ENCODE measurements around the gene SESN3.
"Not testable (repeated sequence)": the region's sequence is repeated elsewhere in the genome, so short reads cannot be mapped to it uniquely, and the experiment has no call there.

The SESN3 gene

DNA sequence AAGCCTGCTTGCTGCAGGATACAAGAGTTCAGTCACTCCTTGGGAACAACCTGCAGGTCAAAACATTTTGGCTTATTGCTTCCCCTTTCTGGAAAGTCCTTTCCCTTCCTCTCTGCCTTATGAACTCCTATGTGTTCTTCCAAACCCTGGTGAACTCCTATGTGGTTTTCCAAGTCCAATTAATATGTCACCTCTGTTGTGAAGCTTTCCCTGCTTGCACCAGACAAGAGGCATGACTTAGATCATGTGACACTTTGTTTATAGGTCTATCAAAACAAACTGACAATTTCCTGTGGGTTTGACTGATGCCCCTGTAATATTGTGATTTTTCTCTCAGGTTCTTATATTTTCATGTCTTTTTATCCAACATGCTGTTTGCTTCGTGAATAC lies 77.2 kb downstream of the SESN3 start:
- DNase-seq (ENCODE audit: low spot score) = no peak

DNA sequence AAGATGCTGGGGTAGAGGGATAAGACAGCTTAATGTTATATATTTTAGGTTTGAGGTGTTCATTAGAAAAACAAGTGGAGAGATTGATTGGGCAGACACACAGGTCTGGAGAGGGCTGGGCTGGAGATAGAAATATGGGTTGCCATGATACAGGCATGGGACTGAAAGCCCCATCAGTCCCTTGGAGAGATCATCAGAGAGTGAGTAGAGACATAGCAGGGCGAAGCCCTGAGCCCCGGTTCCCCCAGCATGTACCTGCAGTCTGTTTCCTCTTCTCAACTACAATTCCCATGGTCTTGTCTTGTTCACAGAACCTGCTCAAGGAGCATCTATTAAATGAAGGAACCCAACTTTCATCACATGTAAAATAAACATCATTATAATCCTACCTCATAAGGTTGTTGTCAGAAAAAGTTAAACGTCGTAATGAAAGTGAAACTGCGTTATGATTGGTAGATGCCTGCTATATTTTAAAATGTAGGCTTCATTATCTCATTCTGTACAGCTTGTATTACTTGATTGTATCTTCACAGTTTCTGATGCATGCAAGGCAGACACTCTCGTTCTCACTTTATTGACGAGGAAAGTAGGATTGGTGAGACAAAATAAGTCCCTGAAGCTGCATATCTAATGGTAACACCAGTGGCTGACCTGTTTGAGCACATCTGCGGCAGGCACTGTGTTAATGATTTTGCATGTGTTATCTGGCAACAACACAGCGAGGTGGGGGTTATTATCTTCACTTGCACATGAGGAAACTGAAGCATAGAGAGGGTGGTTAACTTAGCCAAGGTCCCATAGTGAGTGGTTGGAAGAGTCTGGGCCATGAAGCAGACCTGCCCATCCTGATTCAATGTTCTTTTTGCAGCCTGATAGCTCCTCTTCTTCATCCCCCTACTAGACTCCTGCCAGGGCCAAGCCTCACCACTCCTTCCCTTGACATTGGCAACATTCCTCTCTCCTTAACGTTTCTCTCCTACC lies 77.8 kb downstream of the SESN3 start:
- DNase-seq (ENCODE audit: low spot score) = no peak

GRCh38 chr11:95150956-95151684 lies 79.9 kb downstream of the SESN3 start:
- DNase-seq (ENCODE audit: low spot score) = peak; percentile 88

DNA sequence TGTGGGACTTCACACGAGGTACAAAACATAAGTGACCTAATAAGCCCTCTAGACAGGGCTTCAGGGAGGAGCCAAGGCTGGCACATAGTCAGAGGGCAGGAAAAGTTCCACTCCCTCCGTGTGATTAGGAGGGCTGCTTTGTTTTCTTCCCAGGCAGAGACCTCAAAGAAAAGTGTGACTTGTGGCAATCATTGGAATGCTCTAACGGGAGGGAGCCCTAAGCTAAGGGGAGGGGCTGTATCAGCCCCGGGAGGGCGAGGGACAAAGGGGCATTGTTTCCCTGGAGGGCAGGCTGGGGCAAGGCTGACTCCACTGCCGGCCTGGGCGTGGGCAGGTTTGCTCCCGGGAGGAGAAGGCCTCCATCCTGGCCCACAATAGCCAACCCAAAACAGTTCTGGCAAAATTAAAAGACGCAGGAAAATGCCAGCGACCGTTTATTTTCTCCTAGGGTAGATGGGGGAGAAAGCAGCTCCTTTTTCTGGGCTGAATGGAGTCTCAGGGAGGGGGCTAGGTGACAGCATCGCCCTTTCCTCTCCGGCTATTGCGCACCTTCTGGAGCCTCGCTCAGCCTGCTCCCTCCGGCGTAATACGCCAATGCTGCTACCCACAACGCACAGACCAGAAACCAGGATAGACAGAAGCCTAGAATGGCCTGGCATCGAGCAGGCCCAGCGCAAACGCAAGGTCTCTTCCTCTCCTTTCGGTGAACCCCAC lies 81.2 kb downstream of the SESN3 start:
- DNase-seq (ENCODE audit: low spot score) = no peak

- no peak for DNase-seq (ENCODE audit: low spot score)
Measured at GRCh38 chr11:95148938-95149337, 82.1 kb downstream of the SESN3 start.

GRCh38 chr11:95148406-95148805 lies 82.6 kb downstream of the SESN3 start:
- DNase-seq (ENCODE audit: low spot score) = no peak

GRCh38 chr11:95147364-95147905 lies 83.6 kb downstream of the SESN3 start:
- peak; percentile 61 for DNase-seq (ENCODE audit: low spot score)

DNA sequence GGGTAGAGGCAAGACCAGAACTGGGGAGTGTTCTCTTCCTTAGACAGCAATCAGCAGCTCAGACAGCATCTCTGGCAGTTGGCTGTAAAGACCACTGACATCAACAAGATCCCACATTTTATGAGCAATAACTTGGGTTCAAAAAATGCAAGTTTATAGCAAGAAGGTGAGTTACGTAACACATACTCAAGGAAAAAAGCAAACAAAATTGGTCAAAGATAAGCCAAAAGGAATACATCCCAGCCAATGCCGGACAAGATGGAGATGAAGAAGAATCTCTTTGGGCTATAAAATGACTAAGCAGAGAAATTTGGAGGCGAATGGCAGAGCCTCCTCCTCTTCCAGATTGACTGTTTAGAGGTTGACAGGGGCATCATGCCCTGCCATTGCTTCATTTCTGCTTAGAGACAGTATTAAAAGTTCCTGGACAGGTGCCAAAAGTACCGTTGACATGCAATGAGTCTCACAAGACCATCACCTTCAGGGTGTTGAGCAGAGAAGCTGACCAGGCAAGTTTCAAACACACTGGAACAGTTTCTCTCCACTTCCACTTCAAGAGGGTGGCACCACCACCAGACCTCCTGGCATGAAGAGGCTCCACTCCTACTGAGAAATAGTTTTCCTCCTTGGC lies 85.5 kb downstream of the SESN3 start:
- DNase-seq (ENCODE audit: low spot score) = no peak

DNA sequence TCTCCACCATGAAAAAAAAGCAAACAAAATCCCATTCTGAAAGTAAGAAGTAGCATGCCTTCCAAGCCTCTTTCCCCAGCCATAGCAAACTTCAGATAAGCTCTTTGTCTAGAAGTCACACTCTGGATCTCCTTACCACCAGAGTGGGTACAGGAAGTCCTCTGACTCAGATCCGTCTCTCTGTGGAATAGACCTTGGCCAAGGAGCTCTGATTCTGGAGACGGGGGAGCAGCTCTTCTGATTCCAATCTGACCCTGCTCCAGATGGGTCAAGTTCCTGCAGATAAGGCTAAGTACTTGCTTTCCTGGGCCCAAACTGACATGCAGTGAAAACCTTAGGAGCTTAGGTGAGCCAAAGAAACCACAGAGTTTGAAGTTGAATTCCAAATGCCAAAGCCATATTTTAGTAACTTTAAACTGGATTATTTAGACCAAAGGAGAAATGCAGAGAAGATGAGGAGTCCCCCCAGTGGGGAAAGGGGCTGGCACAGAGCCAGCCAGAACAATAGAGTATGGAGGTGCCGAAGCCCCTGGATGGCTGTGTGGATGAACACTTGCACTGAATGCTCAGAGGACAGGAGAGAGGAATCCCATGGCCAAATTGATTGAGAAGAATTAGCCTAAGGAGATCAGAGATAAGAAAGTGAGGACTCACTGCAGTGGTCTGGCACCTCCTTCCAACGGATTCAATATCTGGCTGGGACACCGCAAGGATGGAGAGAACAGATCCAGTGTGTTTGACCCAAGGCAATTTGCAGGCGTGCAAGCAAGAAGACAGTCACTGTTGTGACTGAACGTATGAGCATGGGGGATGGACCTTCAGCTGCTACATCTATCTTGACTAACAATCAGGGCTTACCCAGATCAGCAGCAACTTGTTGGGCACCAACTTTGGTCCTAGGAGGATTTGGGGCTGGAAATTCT lies 86.4 kb downstream of the SESN3 start:
- DNase-seq (ENCODE audit: low spot score) = no peak

DNA sequence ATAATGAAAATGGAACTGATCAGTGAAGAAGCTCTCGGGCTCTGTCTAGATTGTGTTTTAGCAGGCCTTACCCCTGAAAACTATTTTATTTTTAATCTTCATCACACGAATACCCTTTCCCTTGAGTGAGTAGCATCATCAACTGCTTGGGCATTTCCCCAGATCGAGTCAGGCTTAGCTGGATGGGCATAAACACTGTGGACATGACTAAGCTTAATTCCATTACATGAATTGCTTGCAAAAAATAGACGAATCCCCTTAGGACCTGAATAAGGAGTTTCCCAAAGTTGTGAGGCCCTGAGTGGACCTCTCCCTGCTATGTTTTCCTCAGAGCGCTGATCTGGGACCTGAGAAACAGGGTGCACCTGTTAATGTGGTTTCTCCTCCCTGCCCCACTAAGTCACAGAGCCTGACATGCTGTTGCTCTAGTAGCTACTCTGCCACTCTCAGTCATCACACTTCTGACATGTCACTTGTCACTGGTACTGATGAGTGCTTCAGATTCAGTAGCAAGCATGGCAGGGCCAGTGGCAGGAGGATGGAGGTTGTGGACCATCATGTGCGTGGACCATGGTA lies 87.8 kb downstream of the SESN3 start:
- no peak for DNase-seq (ENCODE audit: low spot score)

DNA sequence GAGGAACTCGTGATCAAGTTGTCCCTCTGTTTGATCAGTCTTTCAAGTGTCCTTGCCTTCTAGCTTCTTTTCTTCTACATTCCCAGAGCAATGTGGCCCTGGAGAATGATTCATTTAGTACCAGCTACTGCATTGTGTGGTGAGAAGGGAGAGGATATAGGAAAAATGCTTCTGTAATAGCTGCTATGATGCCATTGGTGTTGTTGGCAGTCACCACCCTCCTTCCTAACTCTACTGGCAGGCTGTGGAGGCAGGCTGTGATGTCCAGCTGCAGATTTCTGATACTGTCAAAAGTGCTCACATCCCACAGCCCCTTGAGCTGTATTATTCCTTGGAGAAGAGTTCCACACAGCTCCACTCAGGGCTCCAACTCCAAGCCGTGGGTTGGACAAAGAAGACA lies 88.6 kb downstream of the SESN3 start:
- DNase-seq (ENCODE audit: low spot score) = no peak

- DNase-seq (ENCODE audit: low spot score) = no peak
Measured at GRCh38 chr11:95140397-95141033, 90.5 kb downstream of the SESN3 start.

GRCh38 chr11:95138448-95138847 lies 92.6 kb downstream of the SESN3 start:
- DNase-seq (ENCODE audit: low spot score) = no peak

DNA sequence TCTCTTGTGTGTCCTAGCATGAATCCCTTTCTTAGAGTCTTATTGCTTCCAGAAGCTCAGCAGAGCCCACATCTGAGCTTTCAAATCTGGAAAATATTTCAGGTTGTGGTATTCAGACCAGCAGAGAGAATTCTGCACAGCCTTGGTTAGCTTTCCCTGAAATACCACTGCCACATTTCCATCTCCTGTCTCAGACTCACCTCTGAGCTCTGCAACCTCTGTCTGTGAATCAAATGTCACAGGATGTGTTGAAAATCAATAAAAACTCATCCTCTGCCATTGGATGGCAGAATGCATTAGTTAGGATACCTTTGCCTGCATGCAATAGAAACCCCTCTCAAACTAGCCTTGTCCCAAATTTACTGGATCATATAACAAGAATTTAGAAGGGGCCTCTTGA lies 93.7 kb downstream of the SESN3 start:
- DNase-seq (ENCODE audit: low spot score) = no peak

DNA sequence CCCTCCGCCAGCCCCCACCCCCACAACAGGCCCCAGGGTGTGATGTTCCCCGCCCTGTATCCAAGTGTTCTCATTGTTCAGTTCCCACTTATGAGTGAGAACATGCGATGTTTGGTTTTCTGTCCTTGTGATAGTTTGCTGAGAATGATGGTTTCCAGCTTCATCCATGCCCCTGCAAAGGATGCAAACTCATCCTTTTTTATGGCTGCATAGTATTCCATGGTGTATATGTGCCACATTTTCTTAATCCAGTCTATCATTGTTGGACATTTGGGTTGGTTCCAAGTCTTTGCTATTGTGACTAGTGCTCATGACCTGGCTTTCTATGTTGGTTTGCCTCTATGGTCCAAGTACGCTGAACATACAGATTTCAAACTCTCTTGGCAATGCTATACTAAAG lies 94.3 kb downstream of the SESN3 start:
- not testable (repeated sequence) for DNase-seq (ENCODE audit: low spot score)

DNA sequence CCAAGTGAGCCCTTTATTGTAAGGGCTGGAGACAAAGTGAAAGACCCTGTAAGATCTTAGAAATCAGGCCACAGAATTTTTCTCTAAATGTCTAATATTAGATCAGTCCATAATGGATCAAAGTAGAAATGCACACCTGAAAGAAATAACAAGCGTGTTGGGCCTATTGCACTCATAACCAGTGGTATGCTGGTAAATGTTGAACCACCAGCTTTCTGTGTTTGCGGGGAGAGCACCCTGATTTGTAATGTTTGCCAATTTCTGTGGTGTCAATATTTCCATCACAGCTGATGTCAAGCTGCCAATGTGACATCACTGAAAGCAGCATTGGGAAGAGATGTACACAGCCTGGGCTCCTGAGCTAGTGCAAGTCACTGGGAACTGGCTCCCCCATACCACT lies 95.1 kb downstream of the SESN3 start:
- no peak for DNase-seq (ENCODE audit: low spot score)

- DNase-seq (ENCODE audit: low spot score) = no peak
Measured at GRCh38 chr11:95135155-95135554, 95.8 kb downstream of the SESN3 start.

- no peak for DNase-seq (ENCODE audit: low spot score)
Measured at GRCh38 chr11:95134491-95134890, 96.5 kb downstream of the SESN3 start.

DNA sequence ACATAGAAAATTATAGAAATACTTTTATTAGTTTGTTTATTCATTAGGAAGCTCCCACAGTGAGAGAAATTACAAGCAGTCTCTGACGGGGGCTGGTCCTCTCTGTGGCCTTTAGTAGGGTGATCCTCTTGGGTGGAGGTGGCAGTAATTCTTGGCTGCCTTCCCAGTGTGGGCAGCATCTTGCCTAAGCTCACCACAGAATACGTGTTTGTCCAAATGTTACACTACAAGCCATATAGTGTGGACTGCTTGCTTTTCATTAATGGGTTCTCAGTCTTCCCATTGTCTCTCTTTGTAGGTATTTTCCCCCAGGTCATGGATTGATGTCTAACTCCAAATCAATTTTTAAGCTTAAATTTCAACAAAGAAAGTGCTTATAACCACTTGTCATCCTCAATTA lies 98.0 kb downstream of the SESN3 start:
- DNase-seq (ENCODE audit: low spot score) = no peak
